Ovary (tissue), 9 donors: Measurements from ENCODE around the gene CST2. TPM values are rescaled to one million over a fixed set of nuclear protein-coding genes. Genes with fewer than 3 reads are reported as not detected.
"Not testable (repeated sequence)": the region's sequence is repeated elsewhere in the genome, so short reads cannot be mapped to it uniquely, and the experiment has no call there.

Experiments used
- DNase-seq, 5 donors: peaks; one replicate each; pipeline ENCODE4 v3.0.0-alpha.2; 2019 to 2020
- H3K27ac ChIP-seq, 2 donors: fragments of 200-600 bp; one replicate each; pipeline versions ENCODE4 v1.5.1 to v1.8.0; 2019 to 2022
- H3K27me3 ChIP-seq: fragments of 200-600 bp; one replicate; pipeline ENCODE4 v1.8.0; 2022
- H3K36me3 ChIP-seq: fragments of 200-600 bp; sonication (generic); one replicate; pipeline ENCODE4 v1.5.1; 2019
- H3K4me1 ChIP-seq: one replicate; pipeline ENCODE4 v1.8.1; 2013; ENCODE audit warnings: mild to moderate bottlenecking, moderate library complexity; ENCODE audit not compliant: insufficient read depth
- H3K4me3 ChIP-seq: fragments of 200-600 bp; sonication (generic); one replicate; pipeline ENCODE4 v1.5.1; 2017
- H3K9me3 ChIP-seq, 2 donors: fragments of 200-600 bp in 1 of 2; sonication (generic) in 1 of 2; one replicate each; pipeline versions ENCODE4 v1.5.1 to v1.8.1; 2013 to 2019; ENCODE audit warnings: mild to moderate bottlenecking in 1 of 2, moderate library complexity in 1 of 2
- CTCF ChIP-seq, 3 donors: fragments of 450-650 bp in 2 of 3; fragments of 200-600 bp in 1 of 3; IDR thresholded peaks; one replicate each; pipeline versions ENCODE4 v1.5.1 to v1.8.0; 2016 to 2022; ENCODE audit warnings: antibody characterized with exemption in 3 of 3, mild to moderate bottlenecking in 1 of 3
- EP300 ChIP-seq: sonication (generic); formaldehyde crosslinking; IDR thresholded peaks from one replicate; pipeline ENCODE4 v1.6.1; 2017; ENCODE audit warnings: antibody characterized with exemption
- POLR2A ChIP-seq: fragments of 450-650 bp; IDR thresholded peaks from one replicate; pipeline ENCODE4 v1.6.1; 2017; ENCODE audit warnings: antibody characterized with exemption, mild to moderate bottlenecking, moderate library complexity
- WGBS, 3 donors: extraction: QIAGEN DNeasy Blood & Tissue Kit in 1 of 3; methylation state at CpG; one replicate each; pipeline versions ENCODE4 v1.1.5 to v1.1.7; 2013 to 2017; 5-methylcytosine and 5-hydroxymethylcytosine counted together
- intact Hi-C, 4 donors: fragments of 100-400 bp; cut with DNase I; formaldehyde crosslinking; loops; one replicate each; pipeline versions ENCODE4 v1.11.0 to v1.15.1; 2022 to 2023
- polyA plus RNA-seq, 2 donors: library from polyadenylated mRNA; stranded (reverse); fragments of 200-250 nt in 1 of 2; fragments of 350-450 nt in 1 of 2; fragmentation: Illumina TruSeq in 1 of 2; extraction: RNeasy Lipid Tissue Mini Kit (QIAGEN cat#74804) in 1 of 2; gene quantifications; one replicate each; pipeline ENCODE4 v1.2.3, GENCODE V29; 2013 to 2014
- total RNA-seq, 7 donors: library from RNA; depleted of rRNA in 2 of 7; stranded (reverse); fragments of >200 nt in 2 of 7; fragmentation: NEBNext Ultra II Directional in 3 of 7; extraction: Animal tissue kit (Norgen Biotek cat#: 25700) in 3 of 7; gene quantifications; one replicate each; pipeline versions ENCODE4 v1.1.0 to v1.2.4, GENCODE V29; 2016 to 2023
- donor health status: DM: no; HTN: no; CAD: no; lungs with moderate emphysema.
- donor health status: DM: no; HTN: no; CAD: no.
- donor health status: Bipolar disorder and iron deficiency.
- donor health status: DM: yes; HTN: yes; CAD: no.
- donor health status: DM: no; HTN: no; CAD: no.
- donor health status: DM: yes; HTN: yes; CAD: no.

Gene CST2
- total and polyA plus RNA-seq, 9 donors, result 0.28 TPM; not detected in 8

GRCh38 chr20:23783447-23783846, 43.1 kb downstream of the CST2 start:
- WGBS, 3 donors, result 96 to 100% (median 98%) methylated on average over 1 of the region's 1 CpG
- Histone ChIP-seq H3K27me3 (no peaks in the 10 kb centered on the region), H3K27ac (no peak overlapping the region), H3K4me3 (no peak overlapping the region), H3K9me3 (no peaks in the 10 kb centered on the region), H3K4me1 (no peaks in the 10 kb centered on the region), H3K36me3 (no peaks in the 10 kb centered on the region)
- TF ChIP-seq CTCF (IDR thresholded peaks at IDR 0.05), result no peak
- no peak for TF ChIP-seq EP300
- no peak for TF ChIP-seq POLR2A
- intact Hi-C loops, result no loop called here
- no peak for DNase-seq

GRCh38 chr20:23782366-23782983, 44.1 kb downstream of the CST2 start:
- no peak for DNase-seq
- Histone ChIP-seq H3K9me3 (no peaks in the 10 kb centered on the region), H3K4me3 (no peak overlapping the region), H3K36me3 (no peaks in the 10 kb centered on the region), H3K4me1 (no peaks in the 10 kb centered on the region), H3K27me3 (no peaks in the 10 kb centered on the region), H3K27ac (no peak overlapping the region)
- intact Hi-C loops, result no loop called here
- TF ChIP-seq CTCF (IDR thresholded peaks at IDR 0.05) (no peak), POLR2A (no peak), EP300 (no peak)
- 48 to 71% (median 65%) methylated on average over 8 of the region's 8 CpGs for WGBS, 3 donors

GRCh38 chr20:23778676-23779075, 47.9 kb downstream of the CST2 start:
- H3K4me3 ChIP-seq, intact Hi-C loops, H3K9me3 ChIP-seq, H3K27me3 ChIP-seq, DNase-seq, H3K4me1 ChIP-seq, H3K27ac ChIP-seq, H3K36me3 ChIP-seq: not testable (repeated sequence)

- H3K9me3 ChIP-seq, H3K27me3 ChIP-seq, H3K4me1 ChIP-seq, H3K27ac ChIP-seq, DNase-seq, intact Hi-C loops, H3K4me3 ChIP-seq, H3K36me3 ChIP-seq: not testable (repeated sequence)
- WGBS, 3 donors, result 68 to 73% (median 70%) methylated on average over 7 to 8 of the region's 8 CpGs
These were observed 49.1 kb downstream of the CST2 start for GRCh38 chr20:23777380-23777779.

- Histone ChIP-seq H3K4me1 (no peaks in the 10 kb centered on the region), H3K36me3 (no peaks in the 10 kb centered on the region), H3K9me3 (no peaks in the 10 kb centered on the region), H3K4me3 (no peak overlapping the region), H3K27ac (no peak overlapping the region), H3K27me3 (no peaks in the 10 kb centered on the region)
- intact Hi-C loops, result no loop called here
- 7 to 12% (median 12%) methylated on average over 14 of the region's 14 CpGs for WGBS, 3 donors
- TF ChIP-seq EP300 (no peak), POLR2A (no peak), CTCF (IDR thresholded peaks at IDR 0.05) (no peak)
- DNase-seq, result no peak
These were observed 50.3 kb downstream of the CST2 start for GRCh38 chr20:23776067-23776771.
